ENCODE results near the gene LMBR1.

The LMBR1 gene

GRCh38 chr7:156682928-156683327 is 210.1 kb downstream of the LMBR1 start:
- no peak for DNase-seq

- DNase-seq: no peak
Observed at GRCh38 chr7:156680281-156680680, 212.7 kb downstream of the LMBR1 start.

GRCh38 chr7:156677374-156678054 is 215.5 kb downstream of the LMBR1 start:
- no peak for DNase-seq

DNA sequence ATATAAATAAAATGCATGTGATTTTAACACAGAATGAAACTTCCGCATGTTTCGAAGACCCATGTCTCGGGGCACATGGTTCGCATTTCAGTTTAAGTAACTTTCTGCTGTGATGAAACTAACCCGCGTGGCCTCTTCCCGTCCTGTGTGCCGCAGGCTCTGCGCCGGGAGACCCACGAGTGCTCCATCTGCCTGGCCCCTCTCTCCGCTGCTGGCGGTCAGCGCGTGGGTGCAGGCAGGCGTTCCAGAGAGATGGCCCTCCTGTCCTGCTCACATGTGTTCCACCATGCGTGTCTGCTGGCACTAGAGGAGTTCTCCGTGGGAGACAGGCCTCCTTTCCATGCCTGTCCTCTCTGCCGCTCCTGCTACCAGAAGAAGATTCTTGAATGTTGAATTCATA is 216.7 kb downstream of the LMBR1 start:
- no peak for DNase-seq

DNA sequence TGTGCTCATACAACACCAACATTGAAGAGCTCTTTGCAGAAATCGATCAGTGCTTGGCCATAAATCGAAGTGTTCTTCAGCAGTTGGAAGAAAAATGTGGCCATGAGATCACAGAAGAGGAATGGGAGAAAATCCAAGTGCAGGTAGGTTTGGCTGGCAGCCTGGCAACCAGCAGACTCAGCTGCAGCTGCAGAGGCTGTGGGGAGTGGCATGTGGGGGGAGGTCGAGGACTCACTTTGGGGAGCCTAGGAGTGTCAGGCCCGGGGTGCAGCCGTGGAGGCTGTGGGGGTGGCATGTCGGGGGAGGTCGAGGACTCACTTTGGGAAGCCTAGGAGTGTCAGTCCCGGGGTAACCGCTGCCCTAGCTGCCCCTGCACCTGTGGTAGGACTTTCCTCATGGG is 217.3 kb downstream of the LMBR1 start:
- DNase-seq: no peak

GRCh38 chr7:156673902-156674301 is 219.1 kb downstream of the LMBR1 start:
- no peak for DNase-seq

- DNase-seq: no peak
Observed at GRCh38 chr7:156673454-156673853, 219.5 kb downstream of the LMBR1 start.

DNA sequence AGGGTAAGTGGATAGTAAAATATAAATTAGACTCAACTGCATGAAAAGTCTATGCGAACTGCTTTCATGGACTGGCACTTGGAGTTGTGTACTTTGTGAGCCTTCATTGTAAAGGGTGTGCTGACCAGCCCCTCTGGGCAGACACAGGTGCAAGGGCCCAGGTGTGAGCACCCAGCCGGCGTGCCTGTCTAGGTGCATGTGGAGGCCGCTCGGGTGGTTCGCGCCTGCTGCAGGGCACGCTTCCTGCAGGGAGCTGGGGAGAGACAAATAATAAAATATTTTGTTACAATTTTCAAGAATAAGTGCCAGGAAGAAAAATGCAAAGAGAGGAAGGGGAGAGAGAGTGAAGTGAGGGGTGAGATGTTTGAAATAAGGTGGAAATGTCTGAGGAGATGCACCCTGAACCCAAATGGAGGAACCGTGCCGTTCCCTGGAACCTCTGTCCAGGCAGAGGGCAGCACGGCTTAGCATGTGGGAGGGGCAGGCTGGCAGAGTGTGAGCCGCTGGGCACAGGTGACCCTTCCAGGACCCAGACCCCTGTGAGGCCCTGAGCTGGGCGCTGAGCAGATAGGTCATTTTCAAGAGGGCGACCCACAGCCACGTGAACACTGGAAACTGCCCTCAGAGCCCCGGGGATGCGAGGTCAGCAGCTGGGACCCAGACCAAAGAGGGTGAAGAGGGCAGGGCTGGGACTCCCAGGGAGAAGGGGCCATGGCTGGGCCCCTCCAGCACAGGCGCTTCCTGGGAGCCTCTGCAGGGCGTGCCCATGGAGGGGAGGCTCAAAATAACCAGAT is 223.8 kb downstream of the LMBR1 start:
- no peak for DNase-seq

DNA sequence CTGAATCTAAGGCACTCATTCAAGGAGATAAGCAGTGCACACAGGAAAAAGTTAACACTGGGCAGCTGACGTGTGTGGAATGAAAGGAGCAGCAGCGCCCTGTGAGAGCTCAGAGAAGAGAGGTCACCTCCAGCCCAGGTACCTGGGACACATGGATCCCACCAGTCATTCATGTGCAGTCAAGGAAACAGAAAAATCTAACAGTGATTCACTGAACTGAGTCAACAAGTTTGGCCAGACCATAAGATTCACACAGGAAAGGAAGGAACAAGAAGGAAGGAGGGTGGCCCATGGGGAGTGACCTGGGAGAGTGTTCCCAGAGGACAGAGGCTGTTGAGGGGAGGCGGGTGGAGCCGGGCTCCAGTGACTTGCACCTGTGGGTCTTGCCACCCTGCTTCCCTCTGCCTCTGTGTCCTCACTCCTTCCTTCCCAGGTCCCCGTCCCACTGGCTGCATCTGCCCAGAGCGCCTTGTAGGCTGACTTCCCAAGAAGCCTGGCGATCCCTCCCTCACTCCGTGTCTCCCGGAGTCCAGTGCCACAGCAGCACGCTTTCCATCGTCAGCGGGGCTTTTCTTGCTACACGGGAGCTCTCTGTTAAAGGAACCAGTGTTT is 224.7 kb downstream of the LMBR1 start:
- no peak for DNase-seq

DNA sequence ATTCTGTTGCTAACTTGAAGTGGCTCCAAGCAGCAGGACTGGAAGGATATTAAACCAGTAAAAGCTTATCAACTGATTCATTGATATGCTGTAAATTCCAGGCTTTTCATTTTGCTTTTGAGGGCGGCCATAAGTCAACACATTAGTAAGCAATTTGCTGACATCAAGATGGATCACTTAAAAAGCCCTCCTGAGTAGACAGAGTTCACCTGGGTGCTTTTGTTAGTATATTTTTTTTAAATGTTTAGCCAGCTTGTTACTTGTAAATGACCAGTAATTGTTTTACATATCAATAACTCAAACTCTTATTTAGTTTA is 225.9 kb downstream of the LMBR1 start:
- no peak for DNase-seq

GRCh38 chr7:156666368-156667109 is 226.4 kb downstream of the LMBR1 start:
- DNase-seq: no peak

- no peak for DNase-seq
Observed at GRCh38 chr7:156665101-156665500, 227.9 kb downstream of the LMBR1 start.

GRCh38 chr7:156662277-156662676 is 230.7 kb downstream of the LMBR1 start:
- DNase-seq: no peak

- DNase-seq: no peak
Observed at GRCh38 chr7:156661637-156662036, 231.3 kb downstream of the LMBR1 start.

- no peak for DNase-seq
Observed at GRCh38 chr7:156659961-156660360, 233.0 kb downstream of the LMBR1 start.

GRCh38 chr7:156659203-156659602 is 233.8 kb downstream of the LMBR1 start:
- no peak for DNase-seq

DNA sequence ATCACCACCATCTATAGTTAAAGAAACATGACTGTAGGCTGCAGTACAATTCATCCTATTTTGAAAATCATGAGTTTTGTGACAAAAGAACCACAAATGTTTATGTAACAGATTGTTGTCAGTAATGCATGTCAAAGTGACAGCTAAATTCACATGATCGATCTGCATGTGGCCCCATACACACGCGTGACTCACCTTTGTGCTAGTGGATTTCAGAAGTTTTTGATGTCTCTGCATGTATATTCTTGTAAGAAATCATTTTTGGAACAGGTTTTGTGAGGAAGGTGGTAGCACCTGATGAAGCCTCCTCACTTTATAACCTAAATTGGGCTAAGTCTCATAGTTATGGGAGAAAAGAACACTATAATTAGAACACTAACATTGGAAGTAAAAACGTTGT is 235.3 kb downstream of the LMBR1 start:
- DNase-seq: no peak

GRCh38 chr7:156656598-156656997 is 236.4 kb downstream of the LMBR1 start:
- DNase-seq: no peak

DNA sequence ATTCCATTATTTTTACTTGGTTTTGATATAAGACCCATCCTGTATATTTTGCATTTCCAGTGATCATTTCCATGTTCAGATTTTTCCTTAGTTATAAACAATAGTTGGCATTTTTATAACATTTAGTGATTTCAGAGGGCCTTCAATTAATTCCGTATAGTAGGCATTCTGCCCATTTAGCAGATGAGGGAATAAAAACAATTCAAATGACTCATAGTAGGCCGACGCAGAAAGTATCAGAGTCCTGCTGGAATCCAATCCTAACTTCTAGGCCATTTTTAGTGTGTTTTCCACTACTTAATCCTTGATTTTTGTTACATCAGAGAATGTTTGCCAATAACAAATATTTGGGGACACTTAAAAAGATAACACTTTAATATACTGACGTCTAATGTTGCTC is 237.0 kb downstream of the LMBR1 start:
- no peak for DNase-seq

DNA sequence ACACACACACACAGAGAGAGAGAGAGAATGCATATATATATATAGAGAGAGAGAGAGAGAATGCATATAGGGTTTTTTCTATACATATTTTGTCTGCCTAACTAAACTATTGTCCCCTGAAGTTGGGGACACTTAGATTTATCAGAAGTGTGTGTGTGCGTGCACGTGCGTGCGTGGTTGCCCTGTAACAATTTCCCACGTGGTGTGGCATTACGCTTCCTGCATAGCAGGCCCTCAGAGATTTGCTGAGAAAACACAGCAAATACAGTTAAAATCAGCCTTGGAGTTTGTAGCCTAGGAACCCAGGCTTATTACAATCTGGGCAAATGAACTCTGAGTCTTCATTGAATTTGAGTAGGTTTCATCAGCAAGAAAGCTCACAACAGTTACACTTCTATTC is 237.7 kb downstream of the LMBR1 start:
- no peak for DNase-seq

GRCh38 chr7:156654511-156655234 is 238.3 kb downstream of the LMBR1 start:
- DNase-seq: no peak

DNA sequence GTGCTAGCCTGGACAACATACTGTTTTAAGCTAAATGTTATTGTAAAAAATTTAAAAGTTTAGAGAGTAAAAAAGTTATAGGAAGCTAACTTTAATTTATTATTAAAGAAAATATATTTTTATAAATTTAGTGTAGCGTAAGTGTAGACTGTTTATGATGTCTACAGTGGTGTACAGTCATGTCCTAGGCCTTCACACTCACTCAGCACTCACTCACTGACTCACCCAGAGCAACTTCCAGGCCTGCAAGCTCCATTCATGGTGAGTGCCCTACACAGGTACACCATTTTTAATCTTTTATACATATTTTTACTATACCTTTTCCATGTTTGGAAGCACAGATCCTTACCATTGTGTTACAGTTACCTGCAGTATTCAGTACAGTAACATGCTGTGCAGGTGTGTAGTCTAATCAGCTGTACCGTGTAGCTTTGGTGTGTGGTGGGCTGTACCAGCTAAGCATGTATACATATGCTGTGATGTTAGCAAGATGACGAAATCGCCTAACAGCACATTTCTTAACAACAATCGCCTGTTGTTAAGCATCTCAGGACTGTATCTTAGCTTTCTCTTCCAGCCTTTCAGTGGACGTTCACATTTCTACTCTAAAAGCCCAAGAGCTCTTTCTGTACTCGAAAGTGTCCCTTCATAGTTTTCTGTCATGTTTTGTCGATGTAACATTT is 240.0 kb downstream of the LMBR1 start:
- DNase-seq: no peak

Data from activated gamma-delta T cell treated with Interleukin-2 at 50 U/mL for 16 hours (primary cell).